GM18907 (cell line): ENCODE results near the gene TAB2.

ENCODE experiments used
- ATAC-seq: cut with Tn5 transposase; IDR thresholded peaks from one replicate; pipeline ENCODE4 v1.9.1; 2021; ENCODE audit warnings: mild to moderate bottlenecking, moderate library complexity; ENCODE audit not compliant: unreplicated experiment

The TAB2 gene

DNA sequence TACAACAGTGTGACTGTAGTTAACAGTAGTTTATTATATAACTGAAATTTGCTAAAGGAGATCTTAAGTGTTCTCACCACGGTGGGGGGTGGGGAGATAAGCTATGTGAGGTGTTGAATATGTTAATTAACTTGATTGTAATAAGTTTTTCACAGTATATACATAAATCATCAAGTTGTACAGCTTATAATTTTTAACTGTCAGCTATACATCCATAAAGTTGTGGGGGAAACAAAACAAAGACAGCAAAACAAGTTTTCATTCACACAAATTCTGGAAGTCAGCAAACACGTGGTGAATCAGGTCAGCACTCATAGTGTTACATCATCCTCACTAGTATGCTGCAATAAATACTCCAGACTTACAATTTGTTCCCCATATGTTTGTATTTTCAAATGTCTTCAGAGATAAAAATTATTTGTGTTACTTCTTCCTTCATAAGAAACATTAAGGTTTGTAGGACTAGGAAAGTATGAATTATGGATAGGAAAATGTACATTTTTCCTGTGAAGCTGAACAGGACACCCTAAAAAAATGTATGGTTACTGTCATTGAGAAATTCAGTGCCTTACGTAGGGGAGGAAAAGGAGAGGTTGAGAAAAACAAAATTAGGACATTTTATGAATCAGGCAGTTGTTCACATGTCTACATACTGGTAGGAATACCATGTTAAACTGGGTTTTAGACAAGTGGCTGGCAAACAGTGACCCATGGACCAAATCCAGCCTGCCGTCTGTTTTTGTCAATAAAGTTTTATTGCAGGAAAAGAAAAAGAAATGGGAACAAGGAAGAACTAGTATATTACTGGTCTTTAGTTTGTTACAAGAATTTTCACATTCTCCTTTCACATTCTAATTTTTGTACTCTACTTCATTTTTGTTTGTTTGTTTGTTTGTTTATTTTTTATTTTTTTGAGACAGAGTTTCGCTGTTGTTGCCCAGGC, 88.6 kb downstream of the TAB2 start:
- ATAC-seq: no peak

DNA sequence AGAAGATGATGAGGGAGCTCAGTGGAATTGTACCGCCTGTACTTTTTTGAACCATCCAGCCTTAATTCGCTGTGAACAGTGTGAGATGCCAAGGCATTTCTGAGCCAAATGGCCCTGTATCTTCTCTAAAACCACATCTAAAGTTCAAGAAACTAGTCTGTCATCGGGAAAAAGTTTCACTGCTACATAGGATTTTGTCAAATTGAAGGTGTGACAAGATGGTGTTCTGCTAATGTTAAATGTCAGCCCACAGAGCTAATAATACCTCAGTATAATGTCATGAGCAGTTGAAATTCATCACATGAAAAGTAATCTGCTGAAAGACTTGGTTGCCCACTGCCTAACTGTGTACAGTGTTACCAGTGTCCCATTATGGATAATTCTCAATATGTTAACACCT, 92.1 kb downstream of the TAB2 start:
- ATAC-seq: no peak

DNA sequence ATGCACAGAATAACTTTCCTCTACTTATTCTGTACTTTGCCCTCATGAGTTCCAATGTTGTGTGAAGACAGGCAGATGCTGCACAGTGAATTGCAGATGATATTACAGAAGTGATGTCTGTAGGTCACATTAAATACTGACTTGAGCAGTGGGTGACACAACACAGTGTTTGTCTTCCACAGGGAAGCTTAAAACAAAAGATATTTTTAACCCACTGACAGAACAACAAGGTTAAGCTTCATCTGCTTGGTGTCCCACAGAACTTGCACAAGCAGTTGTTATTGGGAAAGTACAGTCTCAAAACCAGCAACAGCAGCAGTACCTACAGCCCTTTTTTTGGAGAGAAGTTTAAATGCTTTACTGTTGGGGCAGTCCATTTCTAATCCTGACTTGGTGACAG, 93.0 kb downstream of the TAB2 start:
- ATAC-seq: no peak

DNA sequence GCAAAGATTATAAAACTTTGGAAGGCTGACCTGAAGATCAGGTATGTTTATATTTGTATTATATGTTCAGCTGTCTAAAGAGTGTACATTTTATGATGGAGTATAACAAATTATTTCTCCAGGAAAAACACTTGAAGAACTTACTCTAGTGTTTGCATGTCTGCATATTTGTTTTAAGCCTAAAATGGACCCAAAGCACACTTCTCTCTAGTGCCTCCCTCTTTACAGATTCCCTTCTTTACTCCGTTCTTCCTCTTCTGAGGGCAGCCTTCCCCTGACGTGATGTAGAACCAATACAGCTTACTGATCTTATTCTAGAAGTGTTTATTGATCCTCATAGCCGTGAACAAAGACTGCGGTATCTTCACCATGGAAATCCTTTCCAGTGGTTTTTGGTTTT, 96.5 kb downstream of the TAB2 start:
- ATAC-seq: no peak

DNA sequence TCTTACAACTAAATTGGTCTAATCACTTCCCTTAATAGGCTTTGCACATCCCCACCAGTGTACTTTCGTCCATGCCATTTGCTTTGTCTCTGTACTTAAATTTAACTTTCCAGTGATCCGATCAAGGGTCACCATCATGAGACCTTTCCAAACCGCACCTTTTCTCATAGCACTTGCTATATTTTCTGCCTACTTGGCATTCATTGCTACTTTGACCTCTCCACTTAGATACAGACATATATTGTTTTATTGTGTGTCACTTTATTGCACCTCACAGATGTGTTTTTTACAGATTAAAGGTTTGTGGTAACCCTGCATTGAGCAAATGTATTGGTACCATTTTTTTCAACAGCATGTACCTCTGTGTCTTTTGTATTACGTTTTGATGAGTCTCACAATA, 97.3 kb downstream of the TAB2 start:
- no peak for ATAC-seq

DNA sequence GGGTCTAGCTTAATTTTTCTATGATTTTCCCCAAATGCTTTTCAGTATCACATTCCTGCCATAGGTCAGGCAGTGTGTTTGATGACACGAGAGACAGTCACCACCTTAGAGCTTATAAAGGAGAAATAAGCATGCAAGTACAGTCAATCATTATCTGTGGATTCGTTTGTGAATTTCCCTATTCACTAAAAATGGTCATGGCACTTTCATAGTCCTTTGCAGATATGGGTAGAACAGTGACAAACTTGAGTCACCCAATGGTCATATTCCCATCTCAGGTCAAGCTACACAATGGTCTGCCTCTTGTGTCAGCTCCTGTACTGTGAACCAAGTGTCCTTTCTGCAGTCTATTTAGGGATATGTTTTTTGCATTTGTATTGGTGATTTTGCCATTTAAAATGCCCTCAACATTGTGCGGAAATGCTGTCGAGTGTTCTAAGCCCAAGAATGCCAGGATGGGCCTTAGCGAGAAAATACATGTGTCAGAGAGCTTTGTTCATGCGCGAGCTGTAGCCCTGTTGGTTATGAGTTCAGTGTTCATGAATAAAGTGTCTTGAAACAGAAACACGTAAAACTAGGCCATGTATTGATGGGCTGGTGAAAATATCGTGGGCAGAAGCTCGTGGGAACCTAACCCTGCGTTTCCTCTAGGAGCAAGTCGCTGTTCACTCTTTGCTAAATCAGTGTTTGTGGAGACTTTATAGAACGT, 102.3 kb downstream of the TAB2 start:
- ATAC-seq: no peak

DNA sequence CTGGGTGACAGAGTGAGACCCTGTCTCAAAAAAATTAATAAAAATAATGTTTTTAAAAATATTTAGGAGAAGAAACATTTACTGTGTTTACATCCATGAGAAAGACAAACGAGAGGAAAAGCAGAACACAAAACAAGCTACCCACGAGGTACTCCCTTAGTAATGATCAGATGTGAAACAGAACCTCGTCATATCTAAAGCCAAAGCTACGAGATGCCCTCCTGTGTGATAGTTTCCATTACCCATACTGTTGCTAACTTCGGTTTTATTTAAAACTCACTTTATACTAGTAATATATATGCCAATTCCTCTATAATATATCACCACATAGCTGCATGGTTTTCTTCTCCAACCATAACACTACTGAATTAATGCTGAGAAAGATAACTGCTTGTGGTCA, 103.6 kb downstream of the TAB2 start:
- ATAC-seq: no peak

DNA sequence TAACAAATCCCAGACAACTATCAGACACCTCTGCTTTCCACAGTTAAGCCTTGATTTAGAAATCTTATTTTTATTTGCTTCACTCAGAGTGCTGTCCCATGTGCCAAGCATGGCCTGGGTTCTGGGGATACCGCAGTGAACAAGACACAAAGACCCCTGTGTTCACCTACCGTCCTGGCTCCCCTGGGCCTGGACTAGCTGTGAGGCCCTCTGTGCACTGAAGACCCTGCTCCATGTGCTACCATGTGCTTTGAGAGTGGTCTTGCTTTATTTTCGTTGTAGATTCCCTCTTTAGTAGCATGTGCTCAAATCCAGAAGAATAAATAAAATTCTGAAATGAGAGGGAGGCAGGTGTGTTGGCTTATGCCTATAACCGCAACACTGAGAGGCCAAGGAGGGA, 105.1 kb downstream of the TAB2 start:
- no peak for ATAC-seq

DNA sequence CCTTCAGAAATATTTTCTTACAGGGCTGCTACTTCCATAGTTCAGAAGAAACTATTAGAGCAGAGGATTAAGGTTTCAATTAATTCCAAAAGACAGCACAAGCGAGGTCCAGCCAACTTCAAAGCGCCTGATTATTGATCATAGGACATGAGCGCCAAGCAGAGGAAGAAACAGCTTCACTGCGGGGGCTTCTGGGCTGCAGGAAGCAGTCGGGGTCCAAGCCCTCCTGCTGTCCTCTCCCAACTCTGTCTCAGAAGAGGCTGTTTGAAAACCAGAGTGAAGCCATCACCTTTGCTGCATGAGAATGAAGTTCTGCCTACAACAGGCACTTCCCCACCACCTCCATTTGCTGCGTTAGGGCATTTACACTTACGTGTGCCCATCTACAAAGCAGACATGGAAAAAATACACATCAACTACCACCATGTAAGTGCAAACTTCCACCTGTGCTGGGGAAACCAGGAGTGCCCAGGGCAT, 106.5 kb downstream of the TAB2 start:
- no peak for ATAC-seq

DNA sequence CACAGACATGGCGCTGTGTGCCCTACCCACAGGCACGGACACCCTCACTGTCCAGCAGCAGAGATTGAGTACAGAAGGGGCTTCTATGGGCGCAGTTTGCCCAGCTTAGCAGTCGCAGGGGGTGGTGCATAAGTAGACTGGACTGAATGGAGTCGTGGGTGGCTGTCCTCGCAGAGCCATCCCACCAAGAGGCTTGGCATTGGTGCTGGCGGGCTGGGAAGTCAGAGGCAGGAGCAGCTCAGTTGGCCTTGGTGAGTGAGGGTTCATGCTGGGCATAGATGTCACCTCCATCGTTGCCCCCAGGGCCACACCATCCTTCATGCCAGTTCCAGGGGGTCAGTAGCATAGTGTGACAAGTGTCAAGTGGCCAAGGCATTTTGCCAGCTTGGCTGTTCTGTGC, 107.7 kb downstream of the TAB2 start:
- ATAC-seq: no peak

DNA sequence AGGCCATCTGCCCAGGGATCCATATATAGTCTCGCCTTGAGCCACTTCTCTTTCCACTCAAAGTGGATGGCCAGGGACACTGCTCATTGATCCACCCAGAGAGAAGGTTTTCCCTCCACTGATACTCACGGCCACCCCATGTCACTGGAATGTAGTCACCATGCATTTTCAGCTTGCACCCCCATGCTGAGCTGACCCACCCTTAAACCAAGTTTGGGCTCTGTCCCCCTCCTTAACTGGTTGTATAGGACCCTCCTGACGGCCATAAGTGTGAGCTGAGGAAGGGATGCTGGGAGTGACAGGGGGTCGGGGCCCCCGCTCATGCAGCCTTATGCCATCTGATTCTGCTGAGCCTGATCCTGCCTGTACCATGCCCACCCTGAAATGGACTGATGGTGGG, 108.2 kb downstream of the TAB2 start:
- no peak for ATAC-seq

DNA sequence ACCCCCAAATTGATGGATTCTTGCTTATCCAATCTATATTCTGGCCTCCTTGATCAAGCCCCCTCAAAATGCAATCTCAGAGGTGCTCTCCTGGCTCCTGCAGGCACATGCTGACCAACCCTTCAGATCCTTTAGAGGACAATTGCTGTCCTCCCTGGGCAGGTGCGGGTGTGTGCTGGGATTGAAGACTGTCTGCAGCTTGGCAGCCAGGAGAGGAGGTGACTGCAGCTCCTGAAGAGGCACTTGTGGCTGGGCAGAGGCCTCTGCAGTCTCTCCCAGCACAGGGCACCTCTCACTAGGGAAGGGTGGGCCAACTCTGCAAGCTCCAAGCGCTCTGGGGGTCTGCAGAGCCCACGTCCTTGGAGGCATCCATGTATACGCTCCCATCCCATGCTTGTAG, 111.1 kb downstream of the TAB2 start:
- ATAC-seq: no peak

DNA sequence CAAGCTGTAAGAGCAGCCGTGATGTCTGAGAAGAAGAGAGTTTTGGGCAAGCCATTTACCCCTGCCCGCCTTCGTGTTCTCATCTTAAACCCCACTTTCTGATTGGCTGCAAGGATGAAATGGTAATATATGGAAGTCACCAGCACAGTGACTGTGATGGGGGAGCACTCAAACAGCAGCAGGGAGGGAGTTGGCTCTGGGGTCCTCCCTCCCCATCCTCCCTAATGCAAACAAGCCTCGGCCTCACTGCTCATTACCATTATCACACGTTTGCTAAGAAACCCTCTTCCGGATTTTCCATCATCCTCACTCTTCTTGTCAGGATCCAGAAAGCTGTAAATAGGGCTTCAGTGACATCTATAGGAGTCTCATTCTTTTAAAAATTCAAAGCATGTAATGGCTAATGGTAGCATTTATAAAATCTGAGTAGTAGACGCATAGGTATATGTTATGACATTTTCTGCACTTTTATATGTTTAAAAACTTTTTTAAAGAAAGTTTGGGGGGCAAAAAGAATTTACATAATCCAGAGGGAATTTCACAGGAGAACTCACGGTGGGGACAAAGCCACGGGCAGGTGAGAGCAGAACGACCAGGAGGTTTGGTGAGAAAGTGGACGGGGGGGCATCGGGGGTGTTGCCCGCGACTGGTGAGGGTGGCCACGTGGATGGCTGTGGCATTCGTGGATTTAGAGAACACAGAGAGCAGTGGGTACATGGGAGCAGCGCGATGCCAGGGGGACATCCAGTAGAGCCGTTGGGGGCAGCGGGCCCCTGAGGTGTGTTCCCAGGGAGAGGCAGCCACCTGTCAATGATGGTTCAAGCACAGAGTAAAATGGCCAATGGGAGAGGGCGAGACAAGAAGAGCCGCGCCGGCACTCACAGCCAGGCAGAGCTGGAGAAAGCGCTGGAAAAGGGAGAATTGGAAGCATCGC, 112.2 kb downstream of the TAB2 start:
- ATAC-seq: no peak

DNA sequence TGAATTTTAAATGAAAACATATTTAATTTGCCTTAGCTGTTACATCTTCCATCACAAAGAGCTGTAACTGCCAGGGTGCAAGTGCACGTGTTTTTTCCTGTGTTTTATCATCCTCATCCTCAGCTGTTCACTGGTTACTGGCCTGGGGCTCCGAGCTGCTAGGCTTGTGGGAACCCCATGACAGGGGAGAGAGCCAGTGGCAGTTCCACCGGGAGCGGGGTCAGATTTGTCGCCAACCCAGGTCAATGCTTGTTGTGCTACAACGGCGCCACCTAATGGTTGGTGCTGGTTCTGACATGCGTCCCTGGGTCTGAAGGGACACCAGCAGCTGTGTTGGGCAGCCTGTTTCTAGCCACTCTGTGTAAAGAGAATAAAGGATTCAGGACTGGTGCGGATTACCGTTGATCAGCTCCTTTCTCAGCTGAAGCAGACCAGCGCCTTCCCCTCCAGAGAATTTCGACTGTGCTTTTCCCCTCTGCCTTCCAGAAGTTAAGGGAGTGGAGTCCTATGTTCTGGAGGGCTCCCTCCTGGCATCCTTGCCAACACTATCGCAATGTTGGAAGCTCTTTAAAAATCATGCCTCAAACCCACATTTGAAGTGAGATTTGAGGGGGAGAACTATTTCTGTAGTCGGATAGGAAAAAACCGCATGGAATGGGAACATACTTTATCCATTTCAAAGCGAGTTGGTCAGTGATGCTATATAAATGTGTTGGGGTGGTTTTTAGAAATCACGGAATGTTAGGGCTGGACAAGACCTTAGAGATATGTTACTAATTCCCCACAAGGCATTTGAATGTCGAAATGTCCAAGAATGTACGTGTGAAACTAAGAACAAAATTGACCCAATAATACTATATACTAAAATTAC, 114.6 kb downstream of the TAB2 start:
- peak; percentile 86 for ATAC-seq

DNA sequence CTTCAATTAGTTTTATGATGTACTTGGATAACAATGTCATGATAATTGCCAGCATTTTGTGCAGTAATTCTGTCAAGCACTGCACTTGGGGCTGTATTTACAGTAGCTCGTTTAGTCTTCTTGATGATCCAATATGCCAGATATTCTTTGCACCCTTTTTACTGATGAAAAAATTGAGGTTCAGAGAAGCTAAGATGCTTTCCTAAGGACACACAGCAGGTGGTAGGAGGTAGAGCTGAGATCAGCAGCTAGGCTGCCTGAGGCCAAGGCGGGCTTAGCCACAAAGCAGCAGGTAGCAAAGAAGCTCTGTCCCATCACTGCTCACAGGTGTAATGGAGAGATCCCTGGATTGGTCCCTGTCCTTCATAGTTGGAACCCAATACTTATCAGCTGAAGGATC, 115.9 kb downstream of the TAB2 start:
- no peak for ATAC-seq

DNA sequence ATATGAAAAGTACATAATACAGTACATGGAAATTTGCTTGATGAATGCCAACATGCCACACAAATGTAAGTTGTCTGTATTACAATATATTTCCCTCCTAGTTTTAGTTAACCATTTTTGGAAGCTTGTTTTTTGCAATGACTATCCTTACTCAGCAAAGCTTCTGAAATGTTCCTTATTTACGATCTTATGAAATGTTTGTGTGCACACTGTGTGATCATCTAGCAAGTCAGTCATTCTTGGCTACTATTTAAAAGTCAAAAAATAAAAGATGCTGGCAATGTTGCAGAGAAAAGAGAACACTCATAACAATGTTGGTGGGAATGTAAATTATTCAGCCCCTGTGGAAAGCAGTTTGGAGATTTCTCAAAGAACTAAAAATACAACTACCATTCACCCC, 116.4 kb downstream of the TAB2 start:
- ATAC-seq: no peak

DNA sequence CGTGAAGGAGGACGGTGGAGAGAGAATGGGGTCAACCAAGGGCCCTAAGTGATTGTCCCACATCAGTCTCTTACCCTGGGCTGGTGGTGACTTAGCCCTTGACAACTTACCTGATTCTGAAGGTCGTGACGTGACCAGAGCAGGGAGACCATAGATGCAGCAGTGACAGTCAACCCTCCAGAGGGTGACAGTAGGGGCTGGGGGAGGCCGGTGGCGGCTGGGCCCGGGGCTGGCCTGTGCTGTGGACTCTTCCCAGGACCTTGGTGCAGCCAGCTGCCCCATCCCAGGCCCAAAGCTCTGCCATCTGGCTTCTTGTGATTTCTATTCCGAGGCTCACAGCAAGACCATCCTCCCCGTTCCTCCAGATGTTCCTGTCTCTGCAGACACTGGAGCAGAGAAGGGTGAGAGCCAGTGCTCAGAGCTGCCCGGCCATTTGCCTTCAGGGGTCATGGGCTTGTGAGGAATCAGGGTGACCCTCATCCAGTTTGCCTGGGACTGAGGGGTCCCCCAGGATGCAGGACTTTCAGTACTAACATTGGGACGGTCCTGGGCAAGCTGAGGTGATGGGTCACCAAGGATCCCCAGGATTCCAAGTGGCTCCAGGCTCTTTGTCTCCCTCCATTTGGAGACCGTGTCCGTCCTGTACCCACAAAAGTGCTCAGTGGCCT, 118.5 kb downstream of the TAB2 start:
- ATAC-seq: no peak

DNA sequence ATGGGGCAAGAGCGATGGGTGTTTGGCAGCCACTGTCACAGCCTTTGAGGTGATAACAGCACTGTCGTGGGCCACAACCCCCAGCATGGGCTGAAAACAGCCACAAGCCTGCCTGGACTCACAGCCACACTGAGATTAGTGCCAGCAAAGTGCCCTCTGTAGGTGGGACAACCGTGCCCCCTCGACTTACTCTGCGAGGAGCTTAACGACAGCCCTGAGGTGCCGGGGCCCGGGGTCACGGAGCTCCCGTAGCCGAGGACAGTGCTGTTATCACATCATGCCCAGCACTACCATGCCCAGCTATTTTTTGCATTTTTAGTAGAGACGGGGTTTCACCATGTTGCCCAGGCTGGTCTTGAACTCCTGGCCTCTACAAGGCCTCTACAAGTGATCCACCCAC, 119.1 kb downstream of the TAB2 start:
- no peak for ATAC-seq

DNA sequence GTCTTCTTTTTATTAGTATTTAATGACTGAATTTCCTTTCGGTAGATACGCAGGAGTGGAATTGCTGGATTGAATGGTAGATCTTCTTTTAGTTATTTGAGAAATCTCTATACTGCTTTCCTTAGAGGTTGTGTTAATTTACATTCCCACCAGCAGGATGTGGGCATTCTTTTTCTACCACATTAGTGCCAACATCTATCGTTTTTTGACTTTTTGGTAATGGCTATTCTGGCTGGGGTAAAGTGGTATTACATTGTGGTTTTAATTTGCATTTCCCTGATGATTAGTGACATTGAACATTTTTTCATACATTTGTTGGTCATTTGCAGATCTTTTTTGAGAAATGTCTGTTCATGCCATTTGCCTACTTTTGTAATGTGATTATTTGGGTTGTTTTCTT, 119.7 kb downstream of the TAB2 start:
- ATAC-seq: no peak

DNA sequence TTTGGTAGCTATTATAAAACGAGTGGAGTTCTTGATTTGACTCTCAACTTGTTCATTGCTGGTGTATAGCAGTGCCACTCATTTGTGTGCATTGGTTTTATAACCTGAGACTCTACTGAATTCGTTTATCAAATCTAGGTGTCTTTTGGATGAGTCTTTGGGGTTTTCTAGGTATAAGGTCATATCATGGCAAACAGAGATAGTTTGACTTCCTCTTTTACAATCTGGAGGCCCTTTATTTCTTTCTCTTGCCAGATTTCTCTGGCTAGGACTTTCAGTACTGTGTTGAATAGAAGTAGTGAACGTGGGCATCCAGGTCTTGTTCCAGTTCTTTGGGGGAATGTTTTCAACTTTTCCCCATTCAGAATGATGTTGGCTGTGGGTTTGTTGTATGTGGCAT, 121.3 kb downstream of the TAB2 start:
- no peak for ATAC-seq
